22Rv1 (cell line): ENCODE data around the gene CDC14A.

Experiments used
- CTCF ChIP-seq: fragments of 450-650 bp; IDR thresholded peaks from 2 replicates; pipeline ENCODE4 v1.5.1; 2017; ENCODE audit warnings: mild to moderate bottlenecking
- ZFX ChIP-seq: fragments of 450-650 bp; IDR thresholded peaks from 2 replicates; pipeline ENCODE4 v1.6.1; 2017; ENCODE audit warnings: antibody characterized with exemption, borderline replicate concordance

GRCh38 chr1:100353071-100353801, 930 bp downstream of the CDC14A start:
- TF ChIP-seq CTCF (0 out of 2 replicates have a peak, but pooled peaks have one; percentile 5), ZFX (no peak)
